HCT116 (cell line): ENCODE data around the gene ULBP1.
"Not testable (repeated sequence)": the region's sequence is repeated elsewhere in the genome, so short reads cannot be mapped to it uniquely, and the experiment has no call there.

Experiments
- EZH2 ChIP-seq: fragments of 200-600 bp; sonication (generic); IDR thresholded peaks from 2 replicates; pipeline ENCODE4 v1.6.1; 2017; ENCODE audit warnings: antibody characterized with exemption, mixed run types
- EZH2phosphoT487 ChIP-seq: fragments of 200-600 bp; IDR thresholded peaks from 2 replicates; pipeline ENCODE4 v1.6.1; 2018; ENCODE audit warnings: antibody characterized with exemption, borderline replicate concordance
- POLR2A ChIP-seq: IDR thresholded peaks from 2 replicates; pipeline ENCODE4 v1.7.0; 2011; ENCODE audit warnings: borderline replicate concordance; ENCODE audit not compliant: insufficient read depth, insufficient read length; ENCODE audit errors: extremely low read depth
- POLR2AphosphoS5 ChIP-seq: IDR thresholded peaks from 2 replicates; pipeline ENCODE4 v1.6.1; 2011; ENCODE audit warnings: mild to moderate bottlenecking, low read depth, low read length, moderate library complexity

GRCh38 chr6:149974394-149974793 is 10.7 kb downstream of the ULBP1 start:
- not testable (repeated sequence) for TF ChIP-seq EZH2, POLR2A, POLR2AphosphoS5, EZH2phosphoT487
